ENCODE measurements around the gene DGKH. TPM values are rescaled to one million over a fixed set of nuclear protein-coding genes. Genes with fewer than 3 reads are reported as not detected.

Gene DGKH
- total and polyA plus RNA-seq, 8 donors, result 0.61 to 41.5 (median 11.7) TPM

- intact Hi-C loops (cut with DNase I; ENCODE audit: low total_unique reads), result no loop called here
- Histone ChIP-seq H3K36me3 (peaks cover 0 to 5% (median 0%) of the 10 kb centered on the region in 4 donors), H3K27me3 (no peaks in the 10 kb centered on the region), H3K27ac (no peak overlapping the region), H3K4me1 (peaks cover 0 to 3% (median 0%) of the 10 kb centered on the region in 4 donors), H3K4me3 (no peak overlapping the region), H3K9me3 (no peaks in the 10 kb centered on the region)
- no peak for DNase-seq
- WGBS, 5 donors, result 81 to 90% (median 85%) methylated on average over 6 to 7 of the region's 7 CpGs
- TF ChIP-seq POLR2A (IDR thresholded peaks at IDR 0.05) (no peak), EP300 (IDR thresholded peaks at IDR 0.05) (no peak)
Measured at GRCh38 chr13:42148538-42148937, 100.1 kb downstream of the DGKH start.

- H3K4me1 ChIP-seq, result peaks cover 0 to 3% (median 0%) of the 10 kb centered on the region in 4 donors
- H3K4me3 ChIP-seq, result no peak overlapping the region
- intact Hi-C loops (cut with DNase I; ENCODE audit: low total_unique reads), result no loop called here
- TF ChIP-seq POLR2A (IDR thresholded peaks at IDR 0.05), result no peak
- TF ChIP-seq EP300 (IDR thresholded peaks at IDR 0.05), result no peak
- no peak for TF ChIP-seq POLR2AphosphoS5 (IDR thresholded peaks at IDR 0.05)
- TF ChIP-seq CTCF (IDR thresholded peaks at IDR 0.05), result no peak
- no peak overlapping the region for H3K27ac ChIP-seq
- 86 to 94% (median 89%) methylated on average over 4 of the region's 4 CpGs for WGBS, 5 donors
- no peaks in the 10 kb centered on the region for H3K9me3 ChIP-seq
- no peaks in the 10 kb centered on the region for H3K27me3 ChIP-seq
- peaks cover 0 to 5% (median 0%) of the 10 kb centered on the region in 4 donors for H3K36me3 ChIP-seq
- no peak for DNase-seq
Measured at GRCh38 chr13:42149136-42149535, 100.7 kb downstream of the DGKH start.

- no peaks in the 10 kb centered on the region for H3K9me3 ChIP-seq
- no peak overlapping the region for H3K27ac ChIP-seq
- intact Hi-C loops (cut with DNase I; ENCODE audit: low total_unique reads), result no loop called here
- H3K36me3 ChIP-seq, result peaks cover 0 to 23% (median 16%) of the 10 kb centered on the region in 4 donors
- DNase-seq, result no peak
- no peak for TF ChIP-seq EP300 (IDR thresholded peaks at IDR 0.05)
- TF ChIP-seq POLR2AphosphoS5 (IDR thresholded peaks at IDR 0.05), result no peak
- no peak for TF ChIP-seq POLR2A (IDR thresholded peaks at IDR 0.05)
- no peak for TF ChIP-seq CTCF (IDR thresholded peaks at IDR 0.05)
- 64 to 90% (median 83%) methylated on average over 1 of the region's 1 CpG for WGBS, 5 donors
- H3K27me3 ChIP-seq, result no peaks in the 10 kb centered on the region
- H3K4me3 ChIP-seq, result no peak overlapping the region
- H3K4me1 ChIP-seq, result peaks cover 0 to 3% (median 0%) of the 10 kb centered on the region in 4 donors
Measured at GRCh38 chr13:42151781-42152180, 103.3 kb downstream of the DGKH start.

GRCh38 chr13:42152495-42152894 is 104.0 kb downstream of the DGKH start:
- peaks cover 0 to 3% (median 0%) of the 10 kb centered on the region in 4 donors for H3K4me1 ChIP-seq
- H3K9me3 ChIP-seq, result no peaks in the 10 kb centered on the region
- no peak overlapping the region for H3K27ac ChIP-seq
- no peak for TF ChIP-seq EP300 (IDR thresholded peaks at IDR 0.05)
- no peak for TF ChIP-seq POLR2AphosphoS5 (IDR thresholded peaks at IDR 0.05)
- no peak for TF ChIP-seq POLR2A (IDR thresholded peaks at IDR 0.05)
- no peak for TF ChIP-seq CTCF (IDR thresholded peaks at IDR 0.05)
- peaks cover 0 to 28% (median 17%) of the 10 kb centered on the region in 4 donors for H3K36me3 ChIP-seq
- 81 to 98% (median 88%) methylated on average over 4 of the region's 4 CpGs for WGBS, 5 donors
- DNase-seq, result no peak
- no peak overlapping the region for H3K4me3 ChIP-seq
- no peaks in the 10 kb centered on the region for H3K27me3 ChIP-seq
- intact Hi-C loops (cut with DNase I; ENCODE audit: low total_unique reads), result no loop called here
